A549 (cell line): Measurements from ENCODE around the gene HSD17B7. TPM values are rescaled to one million over a fixed set of nuclear protein-coding genes. Genes with fewer than 3 reads are reported as not detected.
"Not testable (repeated sequence)": the region's sequence is repeated elsewhere in the genome, so short reads cannot be mapped to it uniquely, and the experiment has no call there.

ENCODE experiments used
- ATAC-seq, 2 experiments: fragments of 200-7000 bp in 1 of 2; fragments of >200 bp in 1 of 2; cut with Nextera tagmentation in 1 of 2; cut with Tn5 transposase in 1 of 2; 3 replicates each; pipeline versions ENCODE4 v1.8.0 to v1.9.1; 2018 to 2020; ENCODE audit warnings: mild to moderate bottlenecking in 1 of 2, moderate library complexity in 1 of 2
- CTCF ChIA-PET: fragments of 300-600 bp; sonication (Branson Sonifier 250); formaldehyde crosslinking; extraction: SDS; loops from one replicate; lab custom pipeline; 2021; ENCODE audit warnings: antibody characterized with exemption, inconsistent platforms; lab: Yijun Ruan, JAX
- POLR2A ChIA-PET: fragments of 350-600 bp; formaldehyde crosslinking; extraction: SDS; loops from one replicate; lab custom pipeline; 2021; ENCODE audit warnings: antibody characterized with exemption, inconsistent platforms; lab: Yijun Ruan, JAX
- DNase-seq, 2 experiments: peaks; one replicate each; pipeline versions ENCODE4 v3.0.0 to v3.0.0-alpha.2; 2011 to 2016; ENCODE audit warnings: low read depth in 1 of 2, low spot score in 1 of 2
- FAIRE-seq: peaks from 2 replicates; lab custom pipeline; 2011; peaks lifted over from hg19 to GRCh38; lab: Jason Lieb, UNC
- H3K27ac ChIP-seq, 2 experiments: fragments of >200 bp; sonication (Bioruptor Twin); formaldehyde crosslinking; 3 replicates each; pipeline ENCODE4 v1.5.1; 2016 to 2017
- H3K4me1 ChIP-seq: fragments of >200 bp; sonication (Bioruptor Twin); formaldehyde crosslinking; 3 replicates; pipeline ENCODE4 v1.6.1; 2016
- H3K4me2 ChIP-seq: fragments of >200 bp; sonication (Bioruptor Twin); formaldehyde crosslinking; 3 replicates; pipeline ENCODE4 v1.6.1; 2016
- H3K4me3 ChIP-seq: fragments of >200 bp; sonication (Bioruptor Twin); formaldehyde crosslinking; 3 replicates; pipeline ENCODE4 v1.5.1; 2016
- H3K9me3 ChIP-seq: fragments of >200 bp; sonication (Bioruptor Twin); formaldehyde crosslinking; 3 replicates; pipeline ENCODE4 v1.6.1; 2016
- BCL3 ChIP-seq: fragments of >200 bp; sonication (Bioruptor Twin); formaldehyde crosslinking; IDR thresholded peaks from 3 replicates; pipeline ENCODE4 v1.6.1; 2016
- CBX8 ChIP-seq: fragments of 200-600 bp; sonication (generic); IDR thresholded peaks from 2 replicates; pipeline ENCODE4 v1.6.1; 2016
- CTCF ChIP-seq: fragments of >200 bp; sonication (Bioruptor Twin); formaldehyde crosslinking; IDR thresholded peaks from 3 replicates; pipeline ENCODE4 v1.5.1; 2016
- ELK1 ChIP-seq: fragments of 150-350 bp; IDR thresholded peaks from 2 replicates; pipeline ENCODE4 v1.6.1; 2014; ENCODE audit warnings: low read depth, mild to moderate bottlenecking, low read length
- EP300 ChIP-seq, 2 experiments: fragments of >200 bp; sonication (Bioruptor Twin); formaldehyde crosslinking; IDR thresholded peaks; 2 replicates in 1 of 2; 3 replicates in 1 of 2; pipeline ENCODE4 v1.6.1; 2016 to 2017
- ESRRA ChIP-seq: fragments of 150-350 bp; IDR thresholded peaks from 2 replicates; pipeline ENCODE4 v1.6.1; 2014; ENCODE audit warnings: mild to moderate bottlenecking, low read length, borderline replicate concordance
- FOSB ChIP-seq: fragments of 250-450 bp; sonication (Bioruptor Pico); IDR thresholded peaks from 2 replicates; pipeline ENCODE4 v1.5.0; 2020; ENCODE audit warnings: mild to moderate bottlenecking, moderate library complexity
- FOSL2 ChIP-seq, 2 experiments: fragments of 450-650 bp in 1 of 2; fragments of >200 bp in 1 of 2; sonication (Bioruptor Twin) in 1 of 2; formaldehyde crosslinking; IDR thresholded peaks; 2 replicates each; pipeline versions ENCODE4 v1.5.0 to v1.6.1; 2016 to 2020; ENCODE audit warnings: mild to moderate bottlenecking in 1 of 2, moderate library complexity in 1 of 2
- GATA3 ChIP-seq: IDR thresholded peaks from 2 replicates; pipeline ENCODE4 v1.6.1; 2012; ENCODE audit warnings: borderline replicate concordance
- HDAC2 ChIP-seq: fragments of 200-600 bp; sonication (generic); IDR thresholded peaks from 2 replicates; pipeline ENCODE4 v1.6.1; 2016
- HMGXB4 ChIP-seq: fragments of 250-450 bp; sonication (Bioruptor Pico); IDR thresholded peaks from 2 replicates; pipeline ENCODE4 v1.5.0; 2021; ENCODE audit warnings: mild to moderate bottlenecking, moderate library complexity, borderline replicate concordance
- HOXB13 ChIP-seq: fragments of 250-450 bp; sonication (Bioruptor Pico); IDR thresholded peaks from 2 replicates; pipeline ENCODE4 v1.5.0; 2020; ENCODE audit warnings: low read depth, mild to moderate bottlenecking, moderate library complexity
- JUN ChIP-seq, 2 experiments: fragments of >200 bp; sonication (Bioruptor Twin); formaldehyde crosslinking; IDR thresholded peaks; 2 replicates in 1 of 2; 3 replicates in 1 of 2; pipeline ENCODE4 v1.6.1; 2016 to 2017
- KDM1A ChIP-seq: fragments of 200-600 bp; sonication (generic); IDR thresholded peaks from 2 replicates; pipeline ENCODE4 v1.6.1; 2016; ENCODE audit warnings: low read depth, mild to moderate bottlenecking
- KDM5A ChIP-seq: fragments of 200-600 bp; sonication (generic); IDR thresholded peaks from 2 replicates; pipeline ENCODE4 v1.6.1; 2016; ENCODE audit warnings: antibody characterized with exemption, mild to moderate bottlenecking
- MAZ ChIP-seq: fragments of 150-350 bp; IDR thresholded peaks from 2 replicates; pipeline ENCODE4 v1.6.1; 2014; ENCODE audit warnings: antibody characterized with exemption, low read depth, low read length, borderline replicate concordance
- NR3C1 ChIP-seq: fragments of >200 bp; sonication (Bioruptor Twin); formaldehyde crosslinking; IDR thresholded peaks from 3 replicates; pipeline ENCODE4 v1.6.1; 2017
- PHF8 ChIP-seq: fragments of 200-600 bp; sonication (generic); IDR thresholded peaks from 2 replicates; pipeline ENCODE4 v1.6.1; 2016; ENCODE audit warnings: low read depth, mild to moderate bottlenecking, antibody characterized with exemption, moderate library complexity, borderline replicate concordance
- POLR2AphosphoS2 ChIP-seq: conservative IDR thresholded peaks from 2 replicates; pipeline ENCODE4 v1.6.1; 2012; ENCODE audit warnings: low read length, improper control_type of control experiment, inconsistent platforms
- RCOR1 ChIP-seq: fragments of 150-350 bp; IDR thresholded peaks from 2 replicates; pipeline ENCODE4 v1.6.1; 2014; ENCODE audit warnings: antibody characterized with exemption, low read length, low read depth
- SMC3 ChIP-seq: fragments of >200 bp; sonication (Bioruptor Twin); formaldehyde crosslinking; IDR thresholded peaks from 3 replicates; pipeline ENCODE4 v1.6.1; 2018; ENCODE audit warnings: inconsistent platforms
- SREBF2 ChIP-seq: fragments of 450-650 bp; IDR thresholded peaks from 2 replicates; pipeline ENCODE4 v1.6.1; 2014; ENCODE audit warnings: mild to moderate bottlenecking, moderate library complexity
- ZNF302 ChIP-seq: fragments of 250-450 bp; sonication (Bioruptor Pico); IDR thresholded peaks from 2 replicates; pipeline ENCODE4 v1.9.0; 2021; ENCODE audit warnings: inconsistent platforms, mild to moderate bottlenecking, moderate library complexity
- WGBS: methylation state at CpG from one replicate; pipeline ENCODE4 v1.1.6; 2017; ENCODE audit errors: missing lambda C conversion rate; 5-methylcytosine and 5-hydroxymethylcytosine counted together
- polyA minus RNA-seq: library from RNA; depleted of rRNA, polyadenylated mRNA; stranded (reverse); fragments of >200 nt; gene quantifications from 2 replicates; pipeline ENCODE4 v1.2.3, GENCODE V29; 2011; rRNA and poly(A)+ RNA removed
- polyA plus RNA-seq, 4 experiments: library from polyadenylated mRNA; depleted of rRNA in 3 of 4; stranded (reverse); fragments of >200 nt; fragmentation: RNase III in 1 of 4; extraction: RNeasy Plus Mini Kit Qiagen cat#74134 plus additional on column Dnase treatment in 1 of 4; gene quantifications; 2 replicates in 3 of 4; 3 replicates in 1 of 4; pipeline ENCODE4 v1.2.3, GENCODE V29; 2011 to 2017

The HSD17B7 gene
- 22.1 and 23.4 TPM in 2 replicates for polyA plus RNA-seq (2011; rRNA removed)
- 22.6 and 22.7 TPM in 2 replicates for polyA plus RNA-seq (2012; cell fraction: cytosol; rRNA removed)
- 8.6 and 13.3 TPM in 2 replicates for polyA plus RNA-seq (2012; cell fraction: nucleus; rRNA removed)
- 10.4 to 14.6 TPM (median 14.0 TPM) in 3 replicates for polyA plus RNA-seq (2017; fragmentation: RNase III; extraction: RNeasy Plus Mini Kit Qiagen cat#74134 plus additional on column Dnase treatment)
- polyA minus RNA-seq, result 12.5 and 20.0 TPM in 2 replicates

- 11% methylated on average over 4 of the region's 49 CpGs for WGBS
- FAIRE-seq, result peak; percentile 95
- Histone ChIP-seq H3K4me3 (peak within 1 kb of the TSS; percentile 54), H3K27ac (peak within 1 kb of the TSS; percentile 63 to 83), H3K4me2 (peak within 1 kb of the TSS; percentile 81)
- peak; percentile 99 to 100 for ATAC-seq
- H3K9me3 ChIP-seq, POLR2A ChIA-PET, CTCF ChIA-PET, H3K4me1 ChIP-seq: not testable (repeated sequence)
- 0 out of 5 replicates have a peak, but pooled peaks of 1 of the 2 experiments have one; percentile 17 for TF ChIP-seq JUN (IDR thresholded peaks at IDR 0.05)
- peak in 1 of 2 experiments; percentile 78 for DNase-seq
These were observed at the start of gene HSD17B7 for GRCh38 chr1:162790303-162790984. HSD17B7 (plus strand) TSS chr1:162790702; CDS start chr1:162790801, 99 bp downstream.

- Histone ChIP-seq H3K9me3 (no peaks in the 10 kb centered on the region), H3K27ac (no peak overlapping the region), H3K4me2 (no peak overlapping the region), H3K4me1 (no peaks in the 10 kb centered on the region)
- ChIA-PET CTCF (no interaction called here), POLR2A (no interaction called here)
- 39% methylated on average over 4 of the region's 4 CpGs for WGBS
- FAIRE-seq, result no peak
- TF ChIP-seq MAZ (no peak), HMGXB4 (CRISPR knock-in tag) (no peak), EP300 (IDR thresholded peaks at IDR 0.05) (no peak), KDM5A (no peak), GATA3 (no peak), ELK1 (no peak), HOXB13 (CRISPR knock-in tag) (no peak), KDM1A (no peak), NR3C1 (no peak), RCOR1 (no peak)
- TF ChIP-seq, all 56 proteins: peak for 0
- DNase-seq (no peak), ATAC-seq (no peak)
- no peak overlapping the region for H3K4me3 ChIP-seq
These were observed 49.7 kb upstream of the HSD17B7 start for GRCh38 chr1:162740755-162741154.

GRCh38 chr1:162741574-162741973 is 48.9 kb upstream of the HSD17B7 start:
- DNase-seq (no peak), FAIRE-seq (no peak), ATAC-seq (no peak)
- no peak for TF ChIP-seq FOSL2 (IDR thresholded peaks at IDR 0.05)
- no peak for TF ChIP-seq FOSL2 (CRISPR knock-in tag; IDR thresholded peaks at IDR 0.05)
- TF ChIP-seq KDM5A, result no peak
- TF ChIP-seq CTCF, result no peak
- no peak for TF ChIP-seq SMC3
- no peak for TF ChIP-seq BCL3
- TF ChIP-seq PHF8, result no peak
- TF ChIP-seq ESRRA, result no peak
- TF ChIP-seq POLR2AphosphoS2, result no peak
- no peak for TF ChIP-seq CBX8
- TF ChIP-seq FOSB, result no peak
- no peak for TF ChIP-seq GATA3
- TF ChIP-seq HDAC2, result no peak
- no peak for TF ChIP-seq SREBF2
- TF ChIP-seq ZNF302 (CRISPR knock-in tag), result no peak
- 50% methylated on average over 2 of the region's 2 CpGs for WGBS
- Histone ChIP-seq H3K4me3 (no peak overlapping the region), H3K4me1 (no peaks in the 10 kb centered on the region), H3K4me2 (no peak overlapping the region), H3K9me3 (no peaks in the 10 kb centered on the region), H3K27ac (no peak overlapping the region)
- POLR2A ChIA-PET, result no interaction called here
- CTCF ChIA-PET, result no interaction called here

GRCh38 chr1:162746264-162746942 is 44.1 kb upstream of the HSD17B7 start:
- not testable (repeated sequence) for DNase-seq, H3K4me3 ChIP-seq

More at GRCh38 chr1:162746264-162746942, 44.1 kb upstream of the HSD17B7 start:
- CTCF ChIA-PET, H3K4me1 ChIP-seq, H3K9me3 ChIP-seq, H3K27ac ChIP-seq, ATAC-seq, POLR2A ChIA-PET, H3K4me2 ChIP-seq, FAIRE-seq: not testable (repeated sequence)
- WGBS, result 34% methylated on average over 10 of the region's 14 CpGs
